GM21723 (cell line): ENCODE measurements around the gene EYA4.
"Not testable (repeated sequence)": the region's sequence is repeated elsewhere in the genome, so short reads cannot be mapped to it uniquely, and the experiment has no call there.

ENCODE experiments used
- ATAC-seq: cut with Tn5 transposase; IDR thresholded peaks from one replicate; pipeline ENCODE4 v1.9.1; 2021; ENCODE audit warnings: mild to moderate bottlenecking, moderate library complexity; ENCODE audit not compliant: unreplicated experiment

Gene EYA4

GRCh38 chr6:133396233-133396983 is 155.3 kb downstream of the EYA4 start:
- ATAC-seq = no peak

- no peak for ATAC-seq
These were observed 155.8 kb downstream of the EYA4 start for GRCh38 chr6:133396984-133397348.

DNA sequence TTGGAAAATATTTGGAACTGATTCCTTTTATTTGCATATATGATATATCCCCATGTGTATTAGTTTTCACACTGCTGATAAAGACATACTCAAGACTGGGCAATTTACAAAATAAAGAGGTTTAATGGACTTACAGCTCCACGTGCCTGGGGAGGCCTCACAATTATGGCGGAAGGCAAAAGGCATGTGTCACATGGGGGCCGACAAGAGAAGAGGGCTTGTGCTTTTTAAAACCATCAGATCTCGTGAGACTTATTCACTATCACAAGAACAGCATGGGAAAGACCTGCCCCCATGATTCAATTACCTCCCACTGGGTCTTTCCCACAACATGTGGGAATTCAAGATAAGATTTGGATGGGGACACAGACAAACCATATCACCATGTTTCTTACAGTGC is 156.4 kb downstream of the EYA4 start:
- ATAC-seq = not testable (repeated sequence)

DNA sequence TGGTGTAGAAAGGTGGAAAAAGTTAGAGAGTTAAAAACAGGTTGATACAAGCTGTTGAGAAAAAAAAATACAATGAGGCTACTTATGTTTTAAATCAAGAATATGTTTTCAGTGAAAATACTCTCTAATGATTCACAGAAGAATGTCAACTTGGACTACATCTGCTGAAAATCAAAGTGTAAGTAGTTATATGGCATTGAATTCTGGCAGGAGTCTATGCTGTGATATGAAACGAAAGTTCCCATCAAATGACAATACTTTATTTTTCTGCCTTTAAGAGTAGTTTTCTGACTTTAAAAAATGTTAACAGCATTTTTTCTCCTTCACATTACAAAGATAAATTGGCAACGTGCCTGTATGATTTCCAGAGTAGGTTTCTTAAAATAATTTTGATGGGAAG is 158.3 kb downstream of the EYA4 start:
- no peak for ATAC-seq

GRCh38 chr6:133404151-133404550 is 163.0 kb downstream of the EYA4 start:
- no peak for ATAC-seq

GRCh38 chr6:133404728-133405127 is 163.6 kb downstream of the EYA4 start:
- ATAC-seq = no peak

GRCh38 chr6:133407320-133408100 is 166.4 kb downstream of the EYA4 start:
- no peak for ATAC-seq

DNA sequence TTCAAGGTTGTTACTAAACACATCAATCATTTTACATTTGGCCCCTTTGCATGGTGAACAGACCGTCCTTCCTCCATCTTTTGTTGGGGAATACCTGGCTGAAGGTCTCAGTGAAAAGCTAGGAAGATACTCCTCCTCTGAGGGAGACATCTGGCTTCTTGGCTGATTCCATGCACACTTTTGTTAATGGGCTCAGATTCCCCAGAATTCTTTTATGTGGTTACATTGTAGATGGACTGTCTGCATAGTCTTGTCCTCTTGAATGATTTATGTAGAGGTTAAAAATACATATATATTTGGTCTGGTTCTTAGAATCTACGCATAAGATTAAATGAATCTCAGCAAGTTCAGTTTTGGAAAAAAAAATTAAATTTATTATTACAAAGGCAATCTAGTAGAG is 167.0 kb downstream of the EYA4 start:
- ATAC-seq = no peak

GRCh38 chr6:133408543-133408942 is 167.4 kb downstream of the EYA4 start:
- no peak for ATAC-seq

DNA sequence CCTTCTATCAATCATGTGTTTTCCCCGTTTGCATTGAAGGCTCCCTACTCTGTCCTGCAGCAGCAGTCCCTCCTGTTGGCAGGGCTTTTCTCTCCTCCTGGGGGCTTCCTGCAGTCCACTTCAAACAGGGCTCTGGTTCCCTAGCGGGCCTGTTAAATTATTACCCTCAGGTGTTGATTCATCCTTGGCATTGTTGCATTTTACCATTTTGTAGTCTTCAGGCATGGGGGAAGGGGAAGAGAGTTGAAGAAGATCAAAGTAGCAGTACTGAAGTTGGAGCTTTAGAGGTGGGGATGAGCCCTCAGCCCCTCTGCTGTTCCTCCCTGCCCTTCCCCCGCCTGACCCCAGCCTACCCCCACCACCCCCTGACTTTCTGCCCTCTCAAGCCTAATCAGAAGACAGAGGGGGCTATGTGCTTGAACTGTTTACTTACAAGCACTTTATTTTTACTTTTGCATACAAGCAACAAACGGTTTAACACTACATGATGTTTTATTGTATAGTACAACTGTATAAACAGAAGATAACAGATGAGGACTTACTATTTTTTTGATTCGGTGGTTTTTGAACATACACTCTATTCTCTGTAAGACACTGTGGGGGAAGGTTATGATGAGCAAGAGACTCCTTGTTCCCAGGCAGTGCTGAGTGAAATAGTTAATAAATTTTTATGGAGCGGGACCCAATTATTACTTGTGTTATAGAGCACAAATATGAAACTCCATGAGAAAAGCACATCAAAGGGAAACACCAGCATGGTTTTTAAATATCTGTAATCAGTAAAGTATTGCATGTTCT is 169.7 kb downstream of the EYA4 start:
- no peak for ATAC-seq

DNA sequence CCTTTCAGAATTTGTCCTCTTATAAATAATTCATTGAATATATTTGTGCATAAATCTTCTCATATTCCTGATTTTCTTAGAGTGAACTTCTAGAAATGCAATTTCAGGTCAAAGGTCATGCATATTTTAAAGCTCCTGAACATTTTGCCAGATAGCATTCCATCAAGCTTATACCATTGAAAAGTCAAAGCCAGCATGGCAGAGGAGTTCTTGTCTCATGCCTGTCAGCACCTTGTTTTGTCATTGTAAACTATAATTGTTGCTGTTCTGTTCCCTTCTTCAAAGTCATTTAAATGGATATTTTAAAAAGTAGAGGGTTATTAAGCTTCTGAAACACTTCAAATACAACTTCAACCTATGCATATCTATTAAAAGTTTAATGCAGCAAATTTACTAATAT is 170.6 kb downstream of the EYA4 start:
- no peak for ATAC-seq

DNA sequence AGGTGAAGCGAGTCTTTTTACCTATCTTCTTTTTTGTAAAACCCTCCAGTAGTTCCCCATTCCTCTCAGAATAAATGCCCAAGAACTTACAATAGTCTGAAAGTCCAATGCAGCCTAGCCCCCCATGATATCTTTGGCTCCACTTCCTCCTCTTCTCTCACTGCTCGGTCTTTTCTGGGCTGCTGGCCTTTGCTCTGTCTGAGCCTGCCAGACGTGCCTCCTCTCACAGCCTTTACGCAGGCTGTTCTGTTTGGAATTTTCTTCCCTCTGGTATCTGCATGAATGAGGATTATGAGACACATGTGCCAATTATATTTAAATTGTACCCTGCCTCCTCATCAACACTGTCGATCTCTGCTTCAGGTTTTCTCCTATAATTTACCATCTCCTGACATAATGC is 174.1 kb downstream of the EYA4 start:
- no peak for ATAC-seq

- no peak for ATAC-seq
These were observed 177.0 kb downstream of the EYA4 start for GRCh38 chr6:133418108-133418507.

DNA sequence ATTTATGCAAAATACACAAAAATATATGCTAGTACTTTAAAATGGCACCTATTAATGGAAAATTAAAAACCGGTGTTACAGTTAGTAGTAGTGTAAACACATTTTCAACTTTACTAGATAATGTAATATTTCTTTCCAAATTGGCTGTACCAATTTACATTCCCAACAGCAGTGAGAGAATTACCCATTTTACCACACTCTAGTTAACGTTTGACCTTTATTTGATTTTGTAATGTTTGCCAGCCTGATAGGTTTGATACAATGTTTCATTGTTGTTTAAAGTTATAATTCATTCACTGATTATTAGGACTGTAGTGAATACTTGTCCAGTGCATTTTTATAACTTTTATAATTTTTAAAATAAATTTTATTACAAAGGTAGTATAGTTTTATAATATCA is 182.1 kb downstream of the EYA4 start:
- no peak for ATAC-seq

DNA sequence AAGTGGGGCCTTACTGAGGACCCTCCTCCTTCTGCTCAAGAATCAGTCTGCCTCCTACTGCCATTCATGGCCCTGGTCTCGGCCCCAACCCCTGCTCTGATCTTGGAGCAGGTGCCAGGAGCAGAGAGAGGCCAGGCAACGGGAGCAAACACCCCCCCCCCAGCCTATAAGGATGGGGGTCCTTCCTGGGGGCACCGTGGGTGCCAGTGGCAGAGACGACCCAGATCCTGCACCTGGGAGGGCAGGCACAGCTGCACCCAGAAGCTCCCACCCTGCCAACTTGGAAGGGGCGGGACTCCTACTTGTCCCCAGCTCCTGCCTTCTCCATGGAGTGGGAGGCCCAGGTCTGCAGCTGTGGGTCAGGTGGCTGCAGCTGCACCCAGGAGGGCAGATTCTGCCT is 183.2 kb downstream of the EYA4 start:
- ATAC-seq = no peak

DNA sequence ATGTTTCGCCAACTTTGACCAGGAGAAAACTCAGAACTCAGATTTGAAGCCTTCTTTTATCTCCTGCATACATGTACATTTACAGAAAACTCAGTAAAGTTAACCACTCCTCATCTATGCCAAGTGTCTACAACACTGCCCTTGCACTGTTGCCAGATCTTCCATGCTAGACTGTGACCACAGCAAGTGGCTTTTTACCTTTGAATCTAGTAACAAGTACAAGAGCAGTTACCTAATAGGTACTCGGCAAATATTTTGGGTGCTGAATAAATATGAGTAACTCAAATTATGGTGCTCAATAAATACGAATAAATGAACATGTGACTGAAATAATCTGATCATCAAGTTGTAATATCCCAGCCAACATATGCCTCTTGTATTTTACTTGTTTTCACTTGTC is 184.9 kb downstream of the EYA4 start:
- ATAC-seq = no peak

GRCh38 chr6:133428295-133428694 is 187.1 kb downstream of the EYA4 start:
- no peak for ATAC-seq

GRCh38 chr6:133430530-133430929 is 189.4 kb downstream of the EYA4 start:
- ATAC-seq = no peak

DNA sequence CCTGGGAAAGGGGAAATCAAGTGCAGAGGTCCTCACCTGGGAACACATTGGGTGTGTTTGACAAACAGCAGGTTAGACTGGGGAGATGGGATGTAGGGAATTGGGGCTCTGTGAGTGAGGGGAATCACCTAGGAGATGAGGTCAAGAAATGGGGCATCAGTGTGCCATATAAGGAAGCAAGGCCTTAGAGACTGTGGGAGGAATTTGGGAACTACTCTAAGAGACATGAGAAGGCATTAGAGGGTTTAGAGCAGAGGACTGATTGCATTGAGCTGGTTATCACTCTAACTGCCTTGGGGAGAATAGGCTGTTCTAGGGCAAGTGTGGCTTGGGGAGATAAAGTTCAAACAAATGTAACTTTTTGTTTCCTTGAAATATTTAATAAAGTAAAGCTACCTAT is 189.9 kb downstream of the EYA4 start:
- ATAC-seq = no peak

DNA sequence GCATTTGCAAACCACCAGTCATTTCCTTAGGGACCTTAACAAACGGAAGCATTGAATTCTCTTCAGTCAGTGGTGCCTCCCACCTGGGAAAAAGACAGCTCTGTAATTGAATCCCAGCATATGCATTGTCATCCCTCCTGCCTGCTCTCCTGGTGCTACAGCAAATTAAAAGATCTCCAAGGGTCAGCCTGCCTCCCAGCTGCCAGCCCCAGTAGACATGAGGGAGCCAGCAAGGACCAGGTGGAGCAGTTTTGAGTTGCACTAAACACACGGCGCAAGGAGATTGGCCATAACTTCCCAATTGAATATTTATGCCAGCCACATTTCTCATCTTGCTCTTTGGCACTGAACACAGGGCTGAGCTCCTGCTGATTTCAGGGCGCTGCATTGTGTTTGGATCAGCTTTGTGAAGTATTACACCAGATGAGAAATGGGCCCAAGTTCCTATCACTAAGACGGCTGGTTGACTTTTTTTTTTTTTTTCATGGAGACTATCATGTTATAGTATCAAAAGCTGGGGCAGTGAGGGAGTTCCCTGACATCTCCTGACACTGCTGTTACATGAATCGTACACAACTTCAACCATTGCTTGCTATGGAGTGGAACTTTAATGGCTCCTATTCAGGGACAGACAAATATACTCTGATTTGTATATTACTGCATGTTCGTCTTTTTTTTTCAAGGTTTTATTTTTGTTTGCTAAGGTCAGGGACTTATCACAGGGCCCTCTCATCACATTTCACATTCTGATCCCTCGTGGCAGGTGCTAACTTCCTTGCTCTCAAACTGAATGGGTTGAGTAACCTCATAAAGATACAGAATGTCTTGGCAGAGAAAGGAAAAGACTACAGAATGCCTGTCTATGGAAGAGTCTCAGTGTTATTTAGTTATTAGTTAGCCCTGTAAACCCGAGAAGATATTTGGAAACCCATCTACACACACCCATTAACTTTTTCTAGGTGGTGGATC is 191.1 kb downstream of the EYA4 start:
- ATAC-seq = no peak
